Mucosa of stomach (tissue), 1 donor: Measurements from ENCODE around the gene BBS7.
A peak's percentile ranks its signal among the peaks of the same experiment; 100 is the strongest.

Experiments used
- H3K27me3 ChIP-seq: one replicate; pipeline ENCODE4 v1.7.0; 2013; ENCODE audit warnings: mild to moderate bottlenecking, low read length; ENCODE audit not compliant: control insufficient read depth, insufficient read depth
- H3K36me3 ChIP-seq: one replicate; pipeline ENCODE4 v1.7.0; 2013; ENCODE audit warnings: low read length; ENCODE audit not compliant: control insufficient read depth, insufficient read depth
- H3K4me1 ChIP-seq: one replicate; pipeline ENCODE4 v1.7.0; 2013; ENCODE audit warnings: mild to moderate bottlenecking, low read length; ENCODE audit not compliant: control insufficient read depth, insufficient read depth
- H3K4me3 ChIP-seq: one replicate; pipeline ENCODE4 v1.7.0; 2013; ENCODE audit warnings: low read length
- H3K9ac ChIP-seq: one replicate; pipeline ENCODE4 v1.7.0; 2013; ENCODE audit warnings: mild to moderate bottlenecking, low read length, moderate library complexity
- H3K9me3 ChIP-seq: one replicate; pipeline ENCODE4 v1.7.0; 2013; ENCODE audit warnings: mild to moderate bottlenecking, low read length, moderate library complexity; ENCODE audit not compliant: control insufficient read depth
- donor health status: Pancreatic carcinoma.

BBS7 gene, protein sequence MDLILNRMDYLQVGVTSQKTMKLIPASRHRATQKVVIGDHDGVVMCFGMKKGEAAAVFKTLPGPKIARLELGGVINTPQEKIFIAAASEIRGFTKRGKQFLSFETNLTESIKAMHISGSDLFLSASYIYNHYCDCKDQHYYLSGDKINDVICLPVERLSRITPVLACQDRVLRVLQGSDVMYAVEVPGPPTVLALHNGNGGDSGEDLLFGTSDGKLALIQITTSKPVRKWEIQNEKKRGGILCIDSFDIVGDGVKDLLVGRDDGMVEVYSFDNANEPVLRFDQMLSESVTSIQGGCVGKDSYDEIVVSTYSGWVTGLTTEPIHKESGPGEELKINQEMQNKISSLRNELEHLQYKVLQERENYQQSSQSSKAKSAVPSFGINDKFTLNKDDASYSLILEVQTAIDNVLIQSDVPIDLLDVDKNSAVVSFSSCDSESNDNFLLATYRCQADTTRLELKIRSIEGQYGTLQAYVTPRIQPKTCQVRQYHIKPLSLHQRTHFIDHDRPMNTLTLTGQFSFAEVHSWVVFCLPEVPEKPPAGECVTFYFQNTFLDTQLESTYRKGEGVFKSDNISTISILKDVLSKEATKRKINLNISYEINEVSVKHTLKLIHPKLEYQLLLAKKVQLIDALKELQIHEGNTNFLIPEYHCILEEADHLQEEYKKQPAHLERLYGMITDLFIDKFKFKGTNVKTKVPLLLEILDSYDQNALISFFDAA

DNA sequence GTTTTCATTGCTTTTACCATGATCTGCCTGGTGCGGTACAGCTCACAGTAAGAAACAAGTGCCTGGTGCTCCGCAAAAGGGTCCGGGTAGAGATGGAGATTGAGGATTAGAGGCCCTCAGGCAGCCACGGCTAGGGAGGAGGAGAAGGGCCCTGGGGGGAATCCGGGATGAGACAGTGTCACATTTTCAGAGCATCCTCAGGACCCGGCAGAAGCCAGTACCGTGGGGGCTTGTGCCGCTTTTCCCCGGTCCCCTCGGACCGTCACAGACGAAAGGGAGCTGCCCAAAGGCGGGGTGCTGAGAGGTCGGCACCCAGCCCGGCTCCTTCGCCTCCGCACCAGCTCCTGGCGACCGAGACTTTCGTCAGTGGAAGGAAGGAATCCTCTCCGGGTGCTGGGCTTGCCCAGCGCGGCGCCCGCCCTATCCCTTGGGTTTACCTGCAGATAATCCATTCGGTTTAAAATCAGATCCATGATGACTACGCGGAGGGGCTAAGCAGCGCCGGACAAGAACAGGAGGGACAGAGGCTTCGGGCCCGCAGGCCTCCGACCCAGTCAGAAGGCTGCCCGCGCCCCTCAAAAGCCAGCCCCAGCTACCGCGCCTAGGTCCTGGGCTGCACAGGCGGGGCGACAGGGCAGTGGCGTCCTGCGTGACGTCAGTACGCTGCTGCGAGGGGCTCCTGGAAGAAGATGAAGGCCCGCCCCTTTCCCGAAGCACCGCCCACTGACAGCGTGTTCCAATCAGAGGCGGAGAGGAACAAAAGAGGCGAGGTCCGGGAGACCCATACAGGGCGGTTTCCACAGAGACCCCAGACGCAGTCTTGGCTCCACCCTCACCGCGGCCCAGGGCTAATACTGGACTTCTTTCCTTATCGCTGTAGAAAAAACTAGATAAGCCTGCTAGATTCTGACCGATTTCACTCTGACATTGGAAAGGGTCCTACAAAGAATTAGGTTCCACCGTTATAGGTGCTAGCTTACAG lies at the start of gene BBS7:
BBS7 (minus strand) TSS at position 634 of the 982 bp plus-strand sequence; CDS start at position 473, 161 bp downstream.
- Histone ChIP-seq H3K4me1 (peaks cover 4% of the 10 kb centered on the region), H3K4me3 (peak within 1 kb of the TSS; percentile 91), H3K9me3 (no peaks in the 10 kb centered on the region), H3K36me3 (no peaks in the 10 kb centered on the region), H3K27me3 (no peaks in the 10 kb centered on the region), H3K9ac (peak within 1 kb of the TSS; percentile 79)

DNA sequence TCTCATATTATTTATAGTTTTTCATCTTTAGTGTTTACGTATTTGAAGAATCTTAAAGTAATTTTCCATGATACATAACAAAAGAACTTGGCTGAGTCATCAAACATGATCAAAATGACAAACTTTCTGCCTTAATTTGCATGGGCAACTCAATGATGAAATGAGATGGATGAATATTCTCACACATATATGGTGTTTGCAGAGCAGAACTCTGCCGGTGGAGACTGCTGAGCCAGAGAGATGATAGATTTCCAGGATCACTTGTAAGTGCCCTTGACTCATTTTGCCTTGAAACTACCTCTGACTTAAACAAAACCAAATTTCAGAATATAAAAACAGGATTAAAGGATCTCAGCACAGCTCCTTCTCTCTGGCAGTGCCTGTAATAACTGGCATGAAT lies 43.4 kb upstream of the BBS7 start:
- Histone ChIP-seq H3K4me1 (no peaks in the 10 kb centered on the region), H3K9ac (no peak overlapping the region), H3K9me3 (no peaks in the 10 kb centered on the region), H3K27me3 (no peaks in the 10 kb centered on the region), H3K36me3 (no peaks in the 10 kb centered on the region), H3K4me3 (no peak overlapping the region)

DNA sequence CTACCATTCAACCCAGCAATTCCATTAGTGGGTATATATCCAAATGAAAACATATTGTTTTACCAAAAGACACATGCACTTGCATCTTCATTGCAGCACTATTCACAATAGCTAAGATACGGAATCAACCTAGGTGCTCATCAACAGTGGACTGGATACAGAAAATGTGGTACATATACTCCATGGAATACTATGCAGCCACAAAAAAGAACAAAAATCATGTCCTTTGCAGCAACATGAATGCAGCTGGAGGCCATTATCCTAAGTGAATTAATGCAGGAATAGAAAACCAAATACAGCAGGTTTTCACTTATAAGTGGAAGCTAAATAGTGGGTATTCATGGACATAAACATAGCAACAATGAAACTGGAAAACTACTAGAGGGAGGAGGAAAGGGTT lies 38.1 kb upstream of the BBS7 start:
- Histone ChIP-seq H3K9ac (no peak overlapping the region), H3K27me3 (no peaks in the 10 kb centered on the region), H3K4me1 (no peaks in the 10 kb centered on the region), H3K36me3 (no peaks in the 10 kb centered on the region), H3K9me3 (no peaks in the 10 kb centered on the region), H3K4me3 (no peak overlapping the region)

DNA sequence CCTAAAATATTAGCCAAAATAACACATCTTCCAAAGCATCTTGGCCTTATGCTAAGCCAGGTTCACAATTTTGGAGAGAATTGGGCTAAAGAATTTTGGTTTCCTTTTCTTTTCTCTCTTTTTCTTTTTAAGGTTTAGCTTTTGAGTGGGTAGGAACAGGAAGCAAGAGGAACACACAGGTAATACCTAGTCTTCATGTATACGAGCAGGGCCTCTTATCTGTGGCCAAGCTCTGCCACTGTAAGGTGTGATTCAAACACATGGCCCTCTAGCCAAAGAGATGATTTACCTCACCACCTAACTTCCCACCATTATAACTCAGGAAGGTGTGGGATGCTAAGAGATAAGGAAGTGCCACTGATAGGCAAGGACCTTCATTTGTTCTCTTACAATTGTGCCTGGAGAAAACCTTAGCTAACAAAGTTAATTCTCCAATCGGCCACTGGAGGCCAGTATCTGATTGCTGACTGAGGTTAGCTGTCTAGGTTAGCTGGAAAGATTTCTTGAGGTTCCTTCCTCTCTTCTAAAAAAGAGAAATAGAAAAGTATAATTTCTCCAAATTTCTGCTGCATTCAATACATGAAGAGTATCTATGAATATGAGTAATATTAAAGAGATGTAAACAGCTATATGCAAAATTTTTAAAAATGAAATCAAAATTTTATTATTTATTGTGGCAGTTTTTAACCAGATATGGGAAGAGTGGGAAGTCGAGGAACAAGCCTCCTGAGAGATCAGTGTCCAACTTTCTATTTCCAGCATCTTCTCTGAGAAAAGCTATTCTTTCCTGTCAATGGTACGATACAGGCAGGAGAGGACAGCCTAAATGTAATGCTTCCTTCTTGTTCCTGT lies 30.1 kb upstream of the BBS7 start:
- Histone ChIP-seq H3K9me3 (no peaks in the 10 kb centered on the region), H3K36me3 (no peaks in the 10 kb centered on the region), H3K9ac (no peak overlapping the region), H3K4me1 (no peaks in the 10 kb centered on the region), H3K4me3 (no peak overlapping the region), H3K27me3 (no peaks in the 10 kb centered on the region)

DNA sequence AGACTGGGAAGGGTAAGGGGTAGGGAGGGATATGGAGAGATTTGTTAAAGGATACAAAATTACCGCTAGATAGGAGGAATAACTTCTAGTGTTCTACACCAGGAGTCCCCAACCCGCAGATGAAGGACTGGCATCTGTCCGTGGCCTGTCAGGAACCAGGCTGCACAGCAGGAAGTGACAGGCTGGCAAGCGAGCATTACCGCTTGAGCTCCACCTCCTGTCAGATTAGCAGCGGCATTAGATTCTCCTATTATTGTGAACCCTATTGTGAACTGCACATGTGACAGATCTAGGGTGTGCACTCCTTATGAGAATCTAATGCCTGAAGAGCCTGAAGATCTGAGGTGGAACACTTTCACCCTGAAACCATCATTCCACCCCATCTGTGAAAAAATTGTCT lies 27.9 kb upstream of the BBS7 start:
- no peaks in the 10 kb centered on the region for H3K9me3 ChIP-seq
- H3K36me3 ChIP-seq, result no peaks in the 10 kb centered on the region
- H3K4me1 ChIP-seq, result no peaks in the 10 kb centered on the region
- no peak overlapping the region for H3K4me3 ChIP-seq
- no peak overlapping the region for H3K9ac ChIP-seq
- H3K27me3 ChIP-seq, result no peaks in the 10 kb centered on the region

DNA sequence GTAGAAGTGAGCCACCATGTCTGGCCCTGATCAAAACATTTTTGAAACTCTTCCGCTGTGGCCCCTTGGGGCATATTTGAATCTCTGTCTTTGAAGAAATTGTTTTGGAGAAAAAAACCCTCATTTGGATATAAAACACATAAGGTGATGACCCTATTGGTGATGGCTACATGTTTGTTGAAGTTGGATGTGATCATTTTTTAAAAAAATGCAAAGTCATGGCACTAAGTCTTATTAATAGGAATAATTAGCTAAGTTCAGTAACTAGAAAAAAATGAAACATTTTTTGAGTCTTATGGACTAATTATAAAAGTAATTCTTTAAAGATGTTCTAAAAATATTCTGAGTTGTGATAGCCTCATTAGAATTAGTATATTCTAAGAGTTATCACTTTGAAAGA lies 17.9 kb upstream of the BBS7 start:
- Histone ChIP-seq H3K27me3 (no peaks in the 10 kb centered on the region), H3K4me1 (no peaks in the 10 kb centered on the region), H3K9ac (no peak overlapping the region), H3K36me3 (no peaks in the 10 kb centered on the region), H3K9me3 (no peaks in the 10 kb centered on the region), H3K4me3 (no peak overlapping the region)

DNA sequence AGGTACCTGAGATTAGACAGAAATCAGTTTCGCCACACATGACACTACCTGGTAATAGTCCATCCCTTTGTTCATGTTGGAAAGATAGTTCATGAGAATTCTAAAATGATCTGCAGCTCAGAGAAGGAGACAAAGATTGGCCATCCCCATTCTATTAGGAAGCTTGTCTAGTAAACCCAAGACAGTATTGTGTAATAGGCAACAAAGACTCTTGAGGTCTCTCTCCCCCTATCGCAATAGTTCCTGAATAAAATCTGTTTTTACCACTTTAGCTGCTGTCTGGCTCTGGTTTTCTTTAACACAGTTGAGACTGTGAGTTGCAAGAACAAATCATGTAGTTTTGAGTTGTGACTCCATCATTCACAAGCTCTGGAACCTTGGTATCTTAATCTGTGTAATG lies 14.8 kb upstream of the BBS7 start:
- Histone ChIP-seq H3K27me3 (no peaks in the 10 kb centered on the region), H3K36me3 (no peaks in the 10 kb centered on the region), H3K9me3 (no peaks in the 10 kb centered on the region), H3K4me3 (no peak overlapping the region), H3K4me1 (no peaks in the 10 kb centered on the region), H3K9ac (no peak overlapping the region)

DNA sequence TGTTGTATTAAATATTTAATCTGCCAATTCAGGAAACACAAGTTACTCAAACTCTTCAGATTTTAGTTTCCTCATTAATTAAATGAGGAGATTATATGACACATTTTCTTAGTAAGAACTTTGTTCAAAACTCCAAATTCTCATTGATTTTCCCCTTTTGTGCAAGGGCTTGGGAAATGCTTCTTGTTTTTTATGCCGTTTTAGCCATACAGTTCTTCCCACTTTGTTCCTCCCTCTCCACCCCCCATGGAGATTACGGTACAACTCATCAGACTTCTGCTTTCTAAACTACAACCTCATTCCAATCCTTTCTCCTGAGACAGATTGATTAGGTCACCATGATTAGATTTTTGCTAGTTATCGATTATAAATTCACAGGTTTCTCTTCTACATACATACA lies 10.9 kb upstream of the BBS7 start:
- Histone ChIP-seq H3K4me3 (no peak overlapping the region), H3K9me3 (no peaks in the 10 kb centered on the region), H3K27me3 (no peaks in the 10 kb centered on the region), H3K36me3 (no peaks in the 10 kb centered on the region), H3K4me1 (no peaks in the 10 kb centered on the region), H3K9ac (no peak overlapping the region)

DNA sequence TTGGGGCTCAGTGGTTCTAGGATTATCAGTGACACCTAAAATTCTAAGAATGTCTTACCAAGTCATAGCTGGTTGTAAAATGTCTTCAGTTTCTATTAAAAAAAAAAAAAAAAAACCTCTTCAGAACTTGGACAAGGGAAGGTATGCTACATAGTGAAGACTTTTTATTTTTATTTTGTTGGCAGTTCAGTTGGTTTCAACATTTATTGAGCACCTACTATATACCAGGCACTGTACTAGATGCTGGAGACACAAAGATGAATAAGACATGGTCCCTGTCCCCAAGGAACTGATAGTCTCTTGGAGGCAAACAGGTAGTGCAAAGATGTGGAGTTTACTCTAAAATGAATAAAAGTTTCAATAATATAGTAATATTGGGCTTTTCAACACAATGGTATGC lies 8.9 kb upstream of the BBS7 start:
- no peaks in the 10 kb centered on the region for H3K27me3 ChIP-seq
- no peaks in the 10 kb centered on the region for H3K9me3 ChIP-seq
- no peaks in the 10 kb centered on the region for H3K36me3 ChIP-seq
- no peak overlapping the region for H3K4me3 ChIP-seq
- H3K4me1 ChIP-seq, result no peaks in the 10 kb centered on the region
- H3K9ac ChIP-seq, result no peak overlapping the region

DNA sequence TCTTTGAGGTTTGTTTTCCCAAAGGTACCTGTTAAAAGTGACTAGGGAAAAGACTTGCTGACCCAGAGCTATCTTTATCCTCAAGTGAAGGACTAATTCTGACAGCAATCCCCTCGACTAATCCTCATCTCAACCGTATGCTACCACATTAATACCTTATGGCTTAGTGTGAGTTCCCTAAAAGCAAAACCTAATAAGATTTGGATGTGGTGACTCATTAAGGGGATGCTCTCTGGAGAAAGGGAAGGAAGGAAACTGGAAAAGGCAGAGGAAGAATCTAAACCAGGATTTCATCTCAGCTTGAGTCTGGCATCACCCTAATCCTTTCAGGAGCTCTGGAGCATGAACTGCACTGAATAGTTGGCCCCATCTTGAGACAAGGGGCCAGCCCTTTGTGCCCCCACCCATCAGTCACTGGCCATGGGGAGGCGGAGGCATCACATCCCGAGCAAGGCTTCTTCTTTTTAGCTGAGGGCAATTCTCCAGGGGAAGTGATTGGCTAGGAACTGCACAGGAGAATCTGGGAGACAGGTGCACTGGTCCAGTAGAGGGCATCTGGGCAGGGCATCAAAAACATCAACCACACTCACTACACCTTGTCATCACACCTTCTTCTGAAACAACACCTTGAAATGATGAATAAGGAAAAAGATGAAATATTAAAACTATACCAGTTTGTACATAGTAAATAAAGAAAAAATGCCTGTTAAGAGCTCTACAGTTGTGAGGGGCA lies 6.9 kb upstream of the BBS7 start:
- Histone ChIP-seq H3K36me3 (no peaks in the 10 kb centered on the region), H3K4me3 (no peak overlapping the region), H3K9ac (no peak overlapping the region), H3K4me1 (no peaks in the 10 kb centered on the region), H3K9me3 (no peaks in the 10 kb centered on the region), H3K27me3 (no peaks in the 10 kb centered on the region)

DNA sequence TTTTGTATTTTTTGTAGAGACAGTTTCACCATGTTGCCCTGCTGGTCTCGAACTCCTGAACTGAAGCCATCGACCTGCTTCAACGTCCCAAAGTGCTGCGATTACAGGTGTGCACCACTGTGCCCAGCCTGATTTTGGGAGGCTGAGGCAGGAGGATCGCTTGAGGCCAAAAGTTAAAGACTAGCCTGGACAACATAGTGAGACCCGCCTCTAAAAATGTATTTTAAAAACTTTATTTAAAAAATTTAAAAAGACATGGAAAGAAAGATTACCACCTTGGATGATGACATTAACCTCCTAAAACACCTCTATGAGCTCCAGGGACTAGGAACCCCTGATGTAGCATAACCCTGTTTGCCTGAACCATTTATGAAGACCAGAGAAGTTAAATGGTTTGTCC lies 5.8 kb upstream of the BBS7 start:
- H3K4me3 ChIP-seq, result no peak overlapping the region
- no peaks in the 10 kb centered on the region for H3K4me1 ChIP-seq
- H3K27me3 ChIP-seq, result no peaks in the 10 kb centered on the region
- H3K9ac ChIP-seq, result no peak overlapping the region
- H3K9me3 ChIP-seq, result no peaks in the 10 kb centered on the region
- no peaks in the 10 kb centered on the region for H3K36me3 ChIP-seq
